Neural progenitor cell (in vitro differentiated cells): ENCODE results near the gene MEMO1. TPM values are rescaled to one million over a fixed set of nuclear protein-coding genes. Genes with fewer than 3 reads are reported as not detected.
"Not testable (repeated sequence)": the region's sequence is repeated elsewhere in the genome, so short reads cannot be mapped to it uniquely, and the experiment has no call there.

Experiments
- DNase-seq: peaks from one replicate; pipeline ENCODE4 v3.0.0-alpha.2; 2016; ENCODE audit warnings: low spot score
- H2AFZ ChIP-seq: fragments of 200-600 bp; sonication (generic); replicated peaks from 2 replicates; pipeline ENCODE4 v1.6.1; 2016; ENCODE audit warnings: antibody characterized with exemption
- H3F3A ChIP-seq: fragments of 200-600 bp; sonication (generic); 2 replicates; pipeline ENCODE4 v1.6.1; 2016; ENCODE audit warnings: antibody characterized with exemption, low read depth
- H3K27ac ChIP-seq: fragments of 200-600 bp; sonication (generic); 2 replicates; pipeline ENCODE4 v1.5.1; 2016; ENCODE audit warnings: mild to moderate bottlenecking
- H3K27me3 ChIP-seq: fragments of 200-600 bp; sonication (generic); 2 replicates; pipeline ENCODE4 v1.6.1; 2016; ENCODE audit warnings: mild to moderate bottlenecking, moderate library complexity
- H3K36me3 ChIP-seq: fragments of 200-600 bp; sonication (generic); 2 replicates; pipeline ENCODE4 v1.5.1; 2016
- H3K4me1 ChIP-seq: fragments of 200-600 bp; sonication (generic); 2 replicates; pipeline ENCODE4 v1.6.1; 2016; ENCODE audit warnings: mixed run types
- H3K4me2 ChIP-seq: fragments of 200-600 bp; sonication (generic); 2 replicates; pipeline ENCODE4 v1.6.1; 2016
- H3K4me3 ChIP-seq: fragments of 200-600 bp; sonication (generic); 2 replicates; pipeline ENCODE4 v1.5.1; 2016
- H3K79me2 ChIP-seq: fragments of 200-600 bp; sonication (generic); 2 replicates; pipeline ENCODE4 v1.6.1; 2016; ENCODE audit warnings: low read depth
- H3K9ac ChIP-seq: fragments of 200-600 bp; sonication (generic); 2 replicates; pipeline ENCODE4 v1.6.1; 2016
- H3K9me3 ChIP-seq: fragments of 200-600 bp; sonication (generic); 2 replicates; pipeline ENCODE4 v1.5.1; 2016; ENCODE audit warnings: low read depth
- H4K20me1 ChIP-seq: fragments of 200-600 bp; sonication (generic); 2 replicates; pipeline ENCODE4 v1.6.1; 2016; ENCODE audit warnings: low read depth
- H3K27ac Mint-ChIP-seq: 3 replicates; pipeline ENCODE4 v1.8.0; 2021; ENCODE audit warnings: mixed read lengths
- H3K27me3 Mint-ChIP-seq: 2 replicates; pipeline ENCODE4 v1.8.0; 2022; ENCODE audit warnings: low read depth, mild to moderate bottlenecking, inconsistent platforms, moderate library complexity, mixed read lengths; ENCODE audit not compliant: insufficient read depth
- H3K36me3 Mint-ChIP-seq: 3 replicates; pipeline ENCODE4 v1.8.0; 2021; ENCODE audit warnings: mixed read lengths
- H3K4me1 Mint-ChIP-seq: 3 replicates; pipeline ENCODE4 v1.8.0; 2021; ENCODE audit warnings: mixed read lengths
- H3K4me3 Mint-ChIP-seq: 3 replicates; pipeline ENCODE4 v1.8.0; 2021; ENCODE audit warnings: mild to moderate bottlenecking, moderate library complexity, mixed read lengths
- H3K9me3 Mint-ChIP-seq: 3 replicates; pipeline ENCODE4 v1.8.0; 2020; ENCODE audit warnings: mixed read lengths
- EZH2 ChIP-seq: fragments of 200-600 bp; sonication (generic); IDR thresholded peaks from 2 replicates; pipeline ENCODE4 v1.6.1; 2017; ENCODE audit warnings: antibody characterized with exemption, mild to moderate bottlenecking, moderate library complexity
- EZH2phosphoT487 ChIP-seq: fragments of 200-600 bp; sonication (generic); IDR thresholded peaks from 2 replicates; pipeline ENCODE4 v1.6.1; 2017; ENCODE audit warnings: antibody characterized with exemption
- total RNA-seq: library from RNA; depleted of rRNA; stranded (reverse); fragments of >200 nt; gene quantifications from 2 replicates; pipeline ENCODE4 v1.2.3, GENCODE V29; 2015; ENCODE audit warnings: low replicate concordance
- TF ChIP-seq, protein P1 (sequence below): fragments of 200-600 bp; sonication (generic); IDR thresholded peaks from 2 replicates; pipeline ENCODE4 v1.5.1; 2017; ENCODE audit warnings: antibody characterized with exemption, mild to moderate bottlenecking

The MEMO1 gene
- total RNA-seq, 1 donor from 2014 or later: 25.8 TPM

DNA sequence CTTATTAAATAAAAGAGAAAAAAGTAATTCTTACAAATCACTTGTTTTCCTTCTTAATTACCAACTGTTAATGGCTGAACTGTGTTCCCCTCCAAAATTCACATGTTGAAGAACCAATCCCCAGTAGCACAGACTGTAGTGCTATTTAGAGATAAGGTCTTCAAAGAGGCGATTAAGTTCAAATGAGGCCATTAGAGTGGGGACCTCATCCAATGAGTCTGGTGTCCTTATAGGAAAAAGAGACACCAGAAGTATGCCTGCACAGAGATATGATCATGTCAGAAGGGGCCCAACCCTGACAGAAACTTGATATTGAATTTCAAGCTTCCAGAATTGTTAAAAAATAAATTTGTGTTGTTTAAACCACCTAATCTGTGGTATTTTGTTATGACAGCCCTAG lies 89.8 kb downstream of the MEMO1 start:
- no peak overlapping the region for H3K4me3 Mint-ChIP-seq
- no peaks in the 10 kb centered on the region for H4K20me1 ChIP-seq

DNA sequence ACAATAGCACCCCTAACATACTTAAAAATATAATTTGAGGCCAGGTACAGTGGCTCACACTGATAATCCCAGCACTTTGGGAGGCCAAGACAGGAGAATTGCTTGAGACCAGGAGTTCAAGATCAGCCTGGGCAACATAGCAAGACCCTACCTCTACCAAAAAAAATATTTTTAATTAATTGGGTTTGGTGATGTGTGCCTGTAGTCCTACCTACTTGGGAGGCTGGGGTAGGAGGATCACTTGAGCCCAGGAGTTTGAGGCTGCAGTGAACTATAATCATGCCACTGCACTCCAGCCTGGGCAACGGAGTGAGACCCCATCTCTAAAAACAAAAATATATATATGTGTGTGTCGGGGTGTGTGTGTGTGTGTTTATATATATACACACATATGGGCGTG lies 91.3 kb downstream of the MEMO1 start:
- H3K27ac Mint-ChIP-seq: no peak overlapping the region
- no peak overlapping the region for H3K4me2 ChIP-seq
- H3K9me3 Mint-ChIP-seq: no peaks in the 10 kb centered on the region
- no peak for DNase-seq
- H3K27me3 ChIP-seq: no peaks in the 10 kb centered on the region
- H3K79me2 ChIP-seq: no peaks in the 10 kb centered on the region
- H3K36me3 Mint-ChIP-seq: peaks cover 2% of the 10 kb centered on the region
- H3K4me3 Mint-ChIP-seq: no peak overlapping the region
- no peak overlapping the region for H3K9ac ChIP-seq
- TF ChIP-seq EZH2 (no peak), EZH2phosphoT487 (no peak)
- no peaks in the 10 kb centered on the region for H3K4me1 ChIP-seq
- no peaks in the 10 kb centered on the region for H3K36me3 ChIP-seq
- no peak overlapping the region for H2AFZ ChIP-seq
- H3F3A ChIP-seq: peaks cover 2% of the 10 kb centered on the region
- no peaks in the 10 kb centered on the region for H3K4me1 Mint-ChIP-seq
- no peak overlapping the region for H3K27ac ChIP-seq
- H3K4me3 ChIP-seq: no peak overlapping the region
- no peaks in the 10 kb centered on the region for H4K20me1 ChIP-seq
- no peaks in the 10 kb centered on the region for H3K9me3 ChIP-seq
- no peaks in the 10 kb centered on the region for H3K27me3 Mint-ChIP-seq

More for the DNA sequence above, 89.8 kb downstream of the MEMO1 start:
- H3K9me3 Mint-ChIP-seq: no peaks in the 10 kb centered on the region
- no peaks in the 10 kb centered on the region for H3K27me3 Mint-ChIP-seq
- H3K27me3 ChIP-seq: no peaks in the 10 kb centered on the region
- H3K9me3 ChIP-seq: no peaks in the 10 kb centered on the region
- H3K27ac ChIP-seq: no peak overlapping the region
- no peak for DNase-seq
- H3K4me3 ChIP-seq: no peak overlapping the region
- H3K9ac ChIP-seq: no peak overlapping the region
- no peaks in the 10 kb centered on the region for H3K4me1 Mint-ChIP-seq
- H3K27ac Mint-ChIP-seq: no peak overlapping the region
- H3K36me3 ChIP-seq: no peaks in the 10 kb centered on the region
- H3K4me1 ChIP-seq: no peaks in the 10 kb centered on the region
- H3K36me3 Mint-ChIP-seq: peaks cover 4% of the 10 kb centered on the region
- H3K4me2 ChIP-seq: no peak overlapping the region
- H2AFZ ChIP-seq: no peak overlapping the region
- no peak for TF ChIP-seq EZH2
- TF ChIP-seq, protein P1, sequence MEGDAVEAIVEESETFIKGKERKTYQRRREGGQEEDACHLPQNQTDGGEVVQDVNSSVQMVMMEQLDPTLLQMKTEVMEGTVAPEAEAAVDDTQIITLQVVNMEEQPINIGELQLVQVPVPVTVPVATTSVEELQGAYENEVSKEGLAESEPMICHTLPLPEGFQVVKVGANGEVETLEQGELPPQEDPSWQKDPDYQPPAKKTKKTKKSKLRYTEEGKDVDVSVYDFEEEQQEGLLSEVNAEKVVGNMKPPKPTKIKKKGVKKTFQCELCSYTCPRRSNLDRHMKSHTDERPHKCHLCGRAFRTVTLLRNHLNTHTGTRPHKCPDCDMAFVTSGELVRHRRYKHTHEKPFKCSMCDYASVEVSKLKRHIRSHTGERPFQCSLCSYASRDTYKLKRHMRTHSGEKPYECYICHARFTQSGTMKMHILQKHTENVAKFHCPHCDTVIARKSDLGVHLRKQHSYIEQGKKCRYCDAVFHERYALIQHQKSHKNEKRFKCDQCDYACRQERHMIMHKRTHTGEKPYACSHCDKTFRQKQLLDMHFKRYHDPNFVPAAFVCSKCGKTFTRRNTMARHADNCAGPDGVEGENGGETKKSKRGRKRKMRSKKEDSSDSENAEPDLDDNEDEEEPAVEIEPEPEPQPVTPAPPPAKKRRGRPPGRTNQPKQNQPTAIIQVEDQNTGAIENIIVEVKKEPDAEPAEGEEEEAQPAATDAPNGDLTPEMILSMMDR: no peak
- H3K79me2 ChIP-seq: no peaks in the 10 kb centered on the region
- H3F3A ChIP-seq: peaks cover 2% of the 10 kb centered on the region

DNA sequence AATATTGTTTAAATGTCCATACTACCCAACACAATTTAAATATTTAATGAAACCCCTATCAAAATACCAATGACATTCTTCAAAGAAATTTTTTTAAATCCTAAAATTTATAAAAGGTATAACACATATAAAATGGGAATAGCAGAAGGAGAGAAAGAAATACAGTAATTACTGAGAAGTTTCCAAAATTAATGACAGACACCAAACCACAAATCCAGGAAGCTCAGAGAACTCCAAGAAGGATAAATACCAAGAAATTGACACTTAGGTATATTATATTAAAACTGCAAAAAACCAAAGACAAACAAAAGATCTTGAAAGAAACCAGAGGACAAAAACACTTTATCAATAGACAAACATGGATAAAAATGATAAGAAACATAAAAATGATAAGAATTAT lies 101.1 kb downstream of the MEMO1 start:
- Histone ChIP-seq H3K9ac (no peak overlapping the region), H3K4me2 (no peak overlapping the region), H3K79me2 (no peaks in the 10 kb centered on the region), H3K27ac (no peak overlapping the region), H3K9me3 (no peaks in the 10 kb centered on the region), H3F3A (no peaks in the 10 kb centered on the region), H3K36me3 (no peaks in the 10 kb centered on the region), H4K20me1 (no peaks in the 10 kb centered on the region), H2AFZ (no peak overlapping the region), H3K27me3 (no peaks in the 10 kb centered on the region), H3K4me3 (no peak overlapping the region), H3K4me1 (no peaks in the 10 kb centered on the region)
- Mint-ChIP-seq H3K4me1 (no peaks in the 10 kb centered on the region), H3K27me3 (no peaks in the 10 kb centered on the region), H3K27ac (no peak overlapping the region), H3K36me3 (peaks cover 22% of the 10 kb centered on the region), H3K9me3 (peaks cover 6% of the 10 kb centered on the region), H3K4me3 (no peak overlapping the region)
- TF ChIP-seq EZH2phosphoT487 (no peak), EZH2 (no peak)
- TF ChIP-seq, protein P1: no peak
- no peak for DNase-seq

DNA sequence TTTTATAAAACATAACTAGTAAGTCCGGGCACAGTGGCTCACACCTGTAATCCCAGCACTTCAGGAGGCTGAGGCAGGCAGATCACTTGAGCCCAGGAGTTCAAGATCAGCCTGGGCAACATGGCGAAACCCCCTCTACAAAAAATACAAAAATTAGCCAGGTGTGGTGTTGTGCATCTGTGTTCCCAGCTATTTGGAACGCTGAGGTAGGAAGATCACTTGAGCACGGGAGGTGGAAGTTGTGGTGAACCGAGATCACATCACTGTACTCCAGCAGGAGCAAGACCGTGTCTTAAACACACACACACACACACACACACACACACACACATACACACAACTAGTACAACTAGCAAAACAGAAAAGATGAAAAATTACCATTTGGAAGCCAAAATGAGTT lies 103.3 kb downstream of the MEMO1 start:
- H3K4me2 ChIP-seq, H3K27ac ChIP-seq, H3K36me3 ChIP-seq, H3K27me3 ChIP-seq, H3K79me2 ChIP-seq, H3K4me1 Mint-ChIP-seq, H3K9me3 ChIP-seq, H3K9ac ChIP-seq, H3K27me3 Mint-ChIP-seq, H3K9me3 Mint-ChIP-seq, H3K4me1 ChIP-seq, H3F3A ChIP-seq, H2AFZ ChIP-seq, H4K20me1 ChIP-seq, DNase-seq, H3K4me3 ChIP-seq, H3K4me3 Mint-ChIP-seq, H3K27ac Mint-ChIP-seq: not testable (repeated sequence)
- H3K36me3 Mint-ChIP-seq: peaks cover 23% of the 10 kb centered on the region
